K562 (cell line): ENCODE measurements around the gene MRPL58. TPM values are rescaled to one million over a fixed set of nuclear protein-coding genes. Genes with fewer than 3 reads are reported as not detected.

Experiments used
- ATAC-seq: fragments of 200-7000 bp; cut with Tn5 transposase; 3 replicates; pipeline ENCODE4 v1.9.1; 2020; ENCODE audit warnings: moderate library complexity
- BruUV-seq: library from RNA; stranded (reverse); fragments of 400-500 nt; replicated peaks from 2 replicates; lab custom pipeline; 2021; lab: Mats Ljungman, UMichigan
- CTCF ChIA-PET: fragments of 300-600 bp; formaldehyde crosslinking; extraction: SDS; loops from one replicate; lab custom pipeline; 2021; ENCODE audit warnings: low intra/inter-chr PET ratio; lab: Yijun Ruan, JAX
- POLR2A ChIA-PET: fragments of 300-600, 350-650 bp; sonication (Branson Sonifier 250); formaldehyde crosslinking; extraction: SDS; loops from one replicate; lab custom pipeline; 2021; ENCODE audit warnings: antibody characterized with exemption, inconsistent platforms; lab: Yijun Ruan, JAX
- DNase-seq, 4 experiments: peaks; one replicate each; pipeline versions ENCODE4 v3.0.0 to v3.0.0-alpha.2; 2011 to 2018; ENCODE audit warnings: low spot score in 3 of 4, mixed read lengths in 3 of 4; ENCODE audit errors: extremely low read depth in 1 of 4
- FAIRE-seq: peaks from 2 replicates; lab custom pipeline; 2011; peaks lifted over from hg19 to GRCh38; lab: Jason Lieb, UNC
- H2AFZ ChIP-seq: 2 replicates; pipeline ENCODE4 v1.6.0; 2011; ENCODE audit warnings: low read depth, low read length, control low read depth, inconsistent platforms
- H3K27ac ChIP-seq: fragments of 200-600 bp; 3 replicates; pipeline ENCODE4 v1.8.0; 2011; ENCODE audit warnings: low read depth, mild to moderate bottlenecking, control low read depth, inconsistent platforms, low read length, moderate library complexity, mixed read lengths; ENCODE audit errors: extremely low read depth
- H3K27me3 ChIP-seq, 2 experiments: fragments of 300-600 bp in 1 of 2; 2 replicates in 1 of 2; 3 replicates in 1 of 2; pipeline versions ENCODE4 v1.6.0 to v1.8.0; 2011; ENCODE audit warnings: inconsistent platforms in 2 of 2, low read length in 2 of 2, mild to moderate bottlenecking in 1 of 2, mixed read lengths in 1 of 2, moderate library complexity in 1 of 2; ENCODE audit not compliant: control insufficient read depth in 2 of 2, insufficient read depth in 2 of 2
- H3K36me3 ChIP-seq: fragments of 300-600 bp; 3 replicates; pipeline ENCODE4 v1.8.0; 2011; ENCODE audit warnings: mild to moderate bottlenecking, low read length, inconsistent platforms; ENCODE audit not compliant: control insufficient read depth, insufficient read depth
- H3K4me1 ChIP-seq, 2 experiments: fragments of 200-600 bp in 1 of 2; replicated peaks in 1 of 2; 2 replicates in 1 of 2; 3 replicates in 1 of 2; pipeline versions ENCODE4 v1.5.1 to v1.8.0; 2011; ENCODE audit warnings: inconsistent platforms in 2 of 2, low read length in 2 of 2, mild to moderate bottlenecking in 1 of 2, mixed read lengths in 1 of 2, moderate library complexity in 1 of 2; ENCODE audit not compliant: control insufficient read depth in 2 of 2, insufficient read depth in 2 of 2
- H3K4me2 ChIP-seq: 2 replicates; pipeline ENCODE4 v1.6.1; 2011; ENCODE audit warnings: low read length, control low read depth, inconsistent platforms, mixed read lengths; ENCODE audit not compliant: insufficient read depth
- H3K4me3 ChIP-seq: fragments of 200-600 bp; sonication (generic), shearing (Covaris generic); 2 replicates; pipeline ENCODE4 v1.5.1; 2016; ENCODE audit warnings: control low read depth, inconsistent platforms
- H3K79me2 ChIP-seq: fragments of 200-600 bp; 3 replicates; pipeline ENCODE4 v1.8.0; 2011; ENCODE audit warnings: low read length, inconsistent platforms; ENCODE audit not compliant: control insufficient read depth, insufficient read depth
- H3K9ac ChIP-seq, 2 experiments: 2 replicates each; pipeline versions ENCODE4 v1.6.0 to v1.6.1; 2011; ENCODE audit warnings: low read depth in 2 of 2, low read length in 2 of 2, control low read depth in 1 of 2, inconsistent platforms in 1 of 2, mild to moderate bottlenecking in 1 of 2, mixed read lengths in 1 of 2; ENCODE audit not compliant: insufficient read depth in 1 of 2
- H3K9me1 ChIP-seq: one replicate; pipeline ENCODE4 v1.6.0; 2011; ENCODE audit warnings: inconsistent platforms, mild to moderate bottlenecking, low read length, moderate library complexity; ENCODE audit not compliant: control insufficient read depth, insufficient read depth
- H3K9me3 ChIP-seq: replicated peaks from 2 replicates; pipeline ENCODE4 v1.5.1; 2011; ENCODE audit warnings: low read depth, low read length, inconsistent platforms; ENCODE audit not compliant: control insufficient read depth, insufficient read depth
- H4K20me1 ChIP-seq: replicated peaks from 2 replicates; pipeline ENCODE4 v1.6.1; 2011; ENCODE audit warnings: low read length, inconsistent platforms, mixed read lengths; ENCODE audit not compliant: control insufficient read depth, insufficient read depth
- CREB1 ChIP-seq, 2 experiments: sonication (generic) in 1 of 2; formaldehyde crosslinking in 1 of 2; IDR thresholded peaks; 2 replicates each; pipeline versions ENCODE4 v1.6.1 to v1.8.0; 2012 to 2022; ENCODE audit warnings: inconsistent platforms in 1 of 2, mild to moderate bottlenecking in 1 of 2, missing genetic modification reagents in 1 of 2, moderate library complexity in 1 of 2
- CREB3L1 ChIP-seq: fragments of 450-650 bp; IDR thresholded peaks from 2 replicates; pipeline ENCODE4 v1.6.1; 2014; ENCODE audit warnings: low read depth, mild to moderate bottlenecking, moderate library complexity, borderline replicate concordance
- E2F8 ChIP-seq: fragments of 450-650 bp; IDR thresholded peaks from 2 replicates; pipeline ENCODE4 v1.7.1; 2018; ENCODE audit warnings: mild to moderate bottlenecking, low read depth; ENCODE audit not compliant: partially characterized antibody
- MTA3 ChIP-seq: fragments of 450-650 bp; formaldehyde crosslinking; IDR thresholded peaks from 2 replicates; pipeline ENCODE4 v1.6.1; 2017; ENCODE audit warnings: mild to moderate bottlenecking, borderline replicate concordance
- NCOA2 ChIP-seq, 2 experiments: fragments of 450-650 bp; IDR thresholded peaks; 2 replicates each; pipeline ENCODE4 v1.6.1; 2018; ENCODE audit warnings: mild to moderate bottlenecking in 2 of 2, moderate library complexity in 1 of 2; ENCODE audit not compliant: partially characterized antibody in 2 of 2
- TBP ChIP-seq: optimal IDR thresholded peaks from 2 replicates; pipeline ENCODE3; 2011; ENCODE audit warnings: low read depth, low read length, improper control_type of control experiment
- TFAP4 ChIP-seq: sonication (generic); formaldehyde crosslinking; IDR thresholded peaks from 2 replicates; pipeline ENCODE4 v1.8.0; 2022; ENCODE audit warnings: missing genetic modification reagents, mild to moderate bottlenecking, moderate library complexity, borderline replicate concordance
- VEZF1 ChIP-seq: fragments of 200-800 bp; sonication (Bioruptor generic); IDR thresholded peaks from 2 replicates; pipeline ENCODE4 v1.6.1; 2017; ENCODE audit warnings: missing genetic modification characterization, missing compliant biosample characterization
- WGBS: fragments of 100-300 bp; shearing (Covaris generic); methylation state at CpG from one replicate; pipeline ENCODE4 v1.1.6; 2016; ENCODE audit warnings: low coverage, mixed read lengths; ENCODE audit not compliant: insufficient coverage; ENCODE audit errors: missing lambda C conversion rate; 5-methylcytosine and 5-hydroxymethylcytosine counted together
- in situ Hi-C: fragments of 300-500 bp; cut with MboI; formaldehyde crosslinking; loops from 4 replicates; pipeline ENCODE4 v1.15.0; 2018; ENCODE audit warnings: inconsistent platforms, mixed read lengths
- intact Hi-C: fragments of 100-400 bp; cut with micrococcal nuclease; formaldehyde crosslinking; loops from 2 replicates; pipeline ENCODE4 v1.14.2; 2022
- polyA plus RNA-seq, 8 experiments: library from polyadenylated mRNA; depleted of rRNA in 4 of 8; stranded (reverse) in 5 of 8; unstranded in 3 of 8; fragments of >200 nt; fragmentation: Nextera tagmentation in 2 of 8; fragmentation: Illumina TruSeq in 1 of 8; extraction: Ambion mirVana in 2 of 8; extraction: Trizol in 1 of 8; gene quantifications; 2 replicates each; pipeline versions ENCODE4 v1.2.1 to v1.2.3, GENCODE V29; 2011 to 2014; ENCODE audit warnings: inconsistent platforms in 1 of 8, missing spikeins in 1 of 8
- total RNA-seq, 7 experiments: library from RNA; depleted of rRNA in 6 of 7; stranded (reverse); fragments of >200 nt in 6 of 7; fragmentation: Illumina TruSeq in 2 of 7; extraction: Trizol in 2 of 7; gene quantifications; 2 replicates each; pipeline versions ENCODE4 v1.2.1 to v1.2.3, GENCODE V29; 2011 to 2021; ENCODE audit warnings: low replicate concordance in 1 of 7

MRPL58 gene
- total and polyA plus RNA-seq, 9 of the 15 experiments (the other 6 are each of a cell fraction or from before 2014, with no cell fraction given): 30.8 to 107 (median 72.4) TPM

GRCh38 chr17:75031972-75032719 lies 19.7 kb downstream of the MRPL58 start:
- peak overlapping the region; percentile 4; the same call in 1 of the 2 replicates for H3K4me3 ChIP-seq
- WGBS: 25% methylated on average over 10 of the region's 10 CpGs
- no peak overlapping the region for H3K27ac ChIP-seq
- intact Hi-C loops: loop anchor here (10.0 kb wide), 1 partner anchor 157 kb away; the partner anchor contains the start of gene FDXR
- peaks cover 12% of the 10 kb centered on the region for H3K9me3 ChIP-seq
- H3K79me2 ChIP-seq: no peaks in the 10 kb centered on the region
- POLR2A ChIA-PET: interaction anchor here (0.5 to 1.4 kb wide), 5 partner anchors 17 to 96 kb away, joined by 3 to 4 read pairs (median 3); partner anchors contain the start of genes CDR2L and MRPL58
- DNase-seq (peak; percentile 59 to 65 (median 63)), ATAC-seq (no peak), FAIRE-seq (no peak)
- H3K36me3 ChIP-seq: no peaks in the 10 kb centered on the region
- no TSS peak for BruUV-seq
- in situ Hi-C loops: no loop called here
- H4K20me1 ChIP-seq: no peaks in the 10 kb centered on the region
- H3K4me2 ChIP-seq: peak overlapping the region; percentile 98
- CTCF ChIA-PET: interaction anchor here (0.7 kb wide), 1 partner anchor 239 kb away, joined by 3 read pairs; no protein-coding TSS in a partner anchor
- peak overlapping the region in 1 of 2 experiments; percentile 1; a peak in 1 of 4 replicates for H3K9ac ChIP-seq
- H2AFZ ChIP-seq: peak overlapping the region; percentile 74
- peaks cover 31 to 33% of the 10 kb centered on the region in 2 experiments for H3K4me1 ChIP-seq
- H3K27me3 ChIP-seq: no peaks in the 10 kb centered on the region
- no peaks in the 10 kb centered on the region for H3K9me1 ChIP-seq
- no peak for TF ChIP-seq CREB3L1
- no peak for TF ChIP-seq VEZF1
- no peak for TF ChIP-seq E2F8
- peak; percentile 68 for TF ChIP-seq CREB1 (IDR thresholded peaks at IDR 0.05)
- TF ChIP-seq CREB1 (CRISPR knock-in tag; IDR thresholded peaks at IDR 0.05): peak; percentile 42; the same call in 1 of the 2 replicates
- peak; percentile 8 for TF ChIP-seq TBP
- no peak for TF ChIP-seq MTA3
- TF ChIP-seq TFAP4: peak; percentile 95
- no peak for TF ChIP-seq NCOA2 (IDR thresholded peaks at IDR 0.05; ENCODE audit: partially characterized antibody in 2 of 2)
